Measurements from ENCODE around the gene CD9.
A peak's percentile ranks its signal among the peaks of the same experiment; 100 is the strongest.

The CD9 gene

DNA sequence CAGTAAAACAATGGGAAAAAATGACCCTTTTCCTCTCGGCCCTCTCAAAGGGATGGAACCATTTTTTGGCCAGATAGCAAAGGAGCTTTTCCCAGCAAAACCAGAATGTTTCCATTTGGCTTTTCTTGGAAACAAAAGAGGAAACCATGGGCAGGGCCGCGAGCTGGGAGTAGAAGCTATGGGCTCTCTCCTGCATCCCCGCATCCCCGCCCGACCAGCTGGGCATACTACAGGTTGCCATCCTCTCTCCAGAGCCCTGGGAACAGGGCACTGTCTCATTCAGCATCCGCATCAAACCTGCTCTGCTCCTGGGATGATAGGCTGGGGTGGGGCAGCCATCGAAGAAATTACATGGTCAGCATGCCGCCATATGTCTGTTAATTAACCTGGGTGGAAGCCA lies 20.9 kb downstream of the CD9 start:
- no peak for DNase-seq (ENCODE audit: low read depth)

DNA sequence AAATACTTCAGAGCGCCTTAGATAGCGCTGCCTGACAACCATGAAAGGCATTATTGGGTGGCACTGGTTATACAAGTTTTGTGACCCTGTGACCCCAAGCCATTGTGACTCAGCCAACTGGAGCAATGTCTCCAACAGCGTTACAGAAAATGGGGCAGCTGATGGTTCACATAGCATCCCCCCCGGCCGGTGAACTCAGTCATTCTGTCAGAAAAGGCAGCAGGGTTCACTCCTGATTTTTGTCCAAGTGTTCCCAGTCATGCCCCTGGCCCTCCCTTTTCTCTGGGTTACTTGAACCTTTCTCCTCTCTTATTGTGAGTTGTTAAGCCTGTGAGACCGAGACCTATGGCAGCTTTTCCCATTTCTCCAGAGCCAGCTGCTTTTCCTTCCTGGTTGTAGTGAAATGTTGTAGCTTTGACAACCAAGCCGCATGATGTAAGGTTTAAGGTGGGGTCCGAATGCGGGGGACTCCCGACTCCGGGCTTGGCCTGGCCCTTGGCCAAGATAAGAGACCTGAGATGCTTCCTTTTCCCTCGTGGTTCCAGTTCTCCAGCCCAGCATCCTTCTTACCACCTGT lies 22.0 kb downstream of the CD9 start:
- no peak for DNase-seq (ENCODE audit: low read depth)

DNA sequence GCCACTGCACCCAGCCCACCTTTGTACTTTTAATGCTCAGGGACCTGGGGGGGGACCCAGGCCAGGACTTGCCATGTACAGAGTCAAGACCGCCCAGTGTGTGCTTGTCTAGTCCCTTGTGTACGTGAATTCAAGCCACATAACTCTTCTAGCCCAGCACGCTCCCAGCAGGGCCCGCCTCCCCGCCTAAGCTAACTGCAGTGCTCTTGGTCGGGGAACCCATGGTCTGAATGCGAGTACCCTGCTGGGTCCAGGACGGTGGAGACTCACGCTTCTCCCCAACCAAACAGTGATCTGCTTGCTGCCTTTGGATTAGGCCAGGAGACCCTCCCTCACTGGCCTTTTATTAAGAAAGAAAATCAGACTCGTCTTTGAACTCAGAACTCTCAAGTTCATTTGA lies 23.3 kb downstream of the CD9 start:
- DNase-seq (ENCODE audit: low read depth): no peak

DNA sequence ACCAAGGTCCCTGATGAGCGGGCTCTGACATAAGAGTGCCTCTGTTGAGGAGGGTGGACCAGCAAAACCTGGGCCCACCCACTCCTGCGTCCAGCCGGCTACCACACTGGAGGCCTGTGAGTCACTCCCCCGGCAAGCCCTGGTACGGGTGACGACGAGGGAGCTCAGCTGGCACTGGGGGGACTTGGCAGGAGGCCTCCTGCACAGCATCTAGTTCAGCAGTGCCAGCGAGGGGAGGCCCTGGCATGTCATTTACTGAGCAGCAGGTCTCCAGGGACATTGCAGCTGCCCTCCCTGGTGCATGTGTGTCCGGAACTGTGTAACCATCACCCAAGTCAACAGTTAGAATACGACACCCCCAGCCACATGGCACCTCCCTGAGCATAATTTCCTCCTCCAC lies 24.4 kb downstream of the CD9 start:
- DNase-seq (ENCODE audit: low read depth): no peak

DNA sequence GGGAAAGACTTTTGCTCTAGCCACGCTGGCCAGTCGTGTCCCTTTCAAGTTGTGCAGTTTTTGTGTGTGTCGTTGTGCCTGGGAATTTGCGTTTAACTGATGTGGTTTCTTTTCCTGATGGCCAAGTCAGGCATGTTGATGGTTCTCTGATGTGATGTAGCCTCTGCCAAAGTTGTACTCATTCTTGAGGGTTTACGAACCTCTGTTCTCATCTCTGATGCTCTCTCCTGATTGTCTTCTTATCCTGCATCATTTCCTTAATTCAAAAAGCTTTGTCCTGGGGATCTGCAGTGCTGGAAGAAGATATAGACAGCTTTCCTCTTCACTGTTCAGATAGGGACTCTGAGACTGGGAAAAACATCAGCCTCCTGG lies 25.4 kb downstream of the CD9 start:
- DNase-seq (ENCODE audit: low read depth): no peak

DNA sequence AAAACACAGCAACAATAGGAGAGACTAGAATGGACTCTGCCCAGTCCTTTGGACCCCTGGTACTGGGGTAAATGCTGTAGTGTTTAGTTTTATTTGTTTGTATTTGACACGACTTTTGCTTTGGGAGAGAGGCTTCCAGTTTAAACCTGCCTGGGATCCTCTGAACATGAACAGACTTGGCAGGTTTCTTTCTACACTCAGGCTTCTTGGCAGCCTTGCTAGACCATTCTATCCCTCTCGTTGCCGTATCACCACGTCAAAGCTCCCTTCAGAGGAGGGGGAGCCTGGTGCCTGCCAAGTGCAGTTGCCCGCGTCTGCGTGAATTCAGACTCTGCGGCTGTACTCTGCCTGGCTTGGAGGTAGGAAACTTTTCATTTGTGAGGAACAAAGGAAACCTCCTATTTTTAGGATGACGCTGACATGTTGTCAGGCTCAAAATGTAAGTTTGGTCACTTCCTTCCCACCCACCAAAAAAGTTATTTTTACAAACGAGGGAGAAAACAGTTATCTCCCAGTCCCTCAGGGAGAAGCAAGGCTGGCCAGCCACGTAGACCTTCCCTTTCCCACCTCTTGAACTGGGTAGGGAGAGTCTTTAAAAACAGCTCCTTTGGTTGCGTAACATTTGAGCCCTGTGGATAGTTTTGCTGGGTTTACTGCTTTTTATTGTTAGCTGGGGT lies 25.9 kb downstream of the CD9 start:
- DNase-seq (ENCODE audit: low read depth): no peak

DNA sequence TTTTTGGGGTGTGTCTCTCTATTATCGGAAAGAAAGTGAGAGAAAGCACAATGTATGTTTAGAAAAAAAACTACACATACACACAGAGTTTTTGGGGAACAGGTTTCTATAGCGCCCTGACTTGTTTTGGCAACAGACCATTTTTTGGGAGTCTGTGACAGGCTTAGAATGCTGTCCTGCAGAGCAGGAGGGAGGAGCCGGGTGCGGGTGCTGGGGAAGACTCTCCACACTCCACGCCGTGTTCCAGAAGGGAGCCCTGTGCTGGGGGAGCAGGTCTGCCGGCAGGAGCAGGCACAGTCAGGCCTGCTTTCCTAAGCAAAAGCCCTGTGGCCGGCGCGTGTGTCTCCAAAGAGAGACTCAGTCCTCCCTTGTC lies 26.5 kb downstream of the CD9 start:
- no peak for DNase-seq (ENCODE audit: low read depth)

DNA sequence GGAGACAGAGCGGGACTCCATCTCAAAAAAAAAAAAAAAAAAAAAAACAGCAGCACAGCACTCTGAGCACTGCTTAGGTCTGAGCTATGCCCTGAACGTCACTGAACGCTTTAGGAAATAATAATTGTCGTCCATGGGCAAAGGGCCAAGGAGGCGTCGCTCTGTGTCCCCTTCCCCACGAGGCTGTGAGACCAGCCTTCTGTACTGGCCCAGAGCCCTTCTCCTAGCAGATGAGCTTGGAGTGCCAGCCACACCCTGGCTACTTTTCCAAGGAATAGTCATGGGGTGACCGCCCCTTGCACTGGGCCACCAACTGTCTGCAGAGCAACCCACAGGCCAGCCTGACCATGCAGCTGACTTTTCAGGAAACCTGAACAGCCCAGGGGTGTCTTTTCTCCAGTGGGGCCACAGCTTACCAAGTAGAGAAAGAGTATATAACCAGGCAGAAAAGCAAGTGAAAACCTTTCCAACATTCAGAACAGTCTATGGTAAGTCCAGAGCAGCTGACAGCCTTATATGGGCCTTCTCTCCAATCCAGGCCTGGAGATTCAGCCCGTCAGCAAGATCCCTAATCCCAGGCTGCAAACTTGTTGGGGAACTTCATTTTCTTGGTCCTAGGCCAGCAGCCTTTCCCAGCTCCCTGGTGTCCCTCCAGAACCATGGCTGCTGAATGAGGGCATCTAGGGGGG lies 28.5 kb downstream of the CD9 start:
- DNase-seq (ENCODE audit: low read depth): no peak

DNA sequence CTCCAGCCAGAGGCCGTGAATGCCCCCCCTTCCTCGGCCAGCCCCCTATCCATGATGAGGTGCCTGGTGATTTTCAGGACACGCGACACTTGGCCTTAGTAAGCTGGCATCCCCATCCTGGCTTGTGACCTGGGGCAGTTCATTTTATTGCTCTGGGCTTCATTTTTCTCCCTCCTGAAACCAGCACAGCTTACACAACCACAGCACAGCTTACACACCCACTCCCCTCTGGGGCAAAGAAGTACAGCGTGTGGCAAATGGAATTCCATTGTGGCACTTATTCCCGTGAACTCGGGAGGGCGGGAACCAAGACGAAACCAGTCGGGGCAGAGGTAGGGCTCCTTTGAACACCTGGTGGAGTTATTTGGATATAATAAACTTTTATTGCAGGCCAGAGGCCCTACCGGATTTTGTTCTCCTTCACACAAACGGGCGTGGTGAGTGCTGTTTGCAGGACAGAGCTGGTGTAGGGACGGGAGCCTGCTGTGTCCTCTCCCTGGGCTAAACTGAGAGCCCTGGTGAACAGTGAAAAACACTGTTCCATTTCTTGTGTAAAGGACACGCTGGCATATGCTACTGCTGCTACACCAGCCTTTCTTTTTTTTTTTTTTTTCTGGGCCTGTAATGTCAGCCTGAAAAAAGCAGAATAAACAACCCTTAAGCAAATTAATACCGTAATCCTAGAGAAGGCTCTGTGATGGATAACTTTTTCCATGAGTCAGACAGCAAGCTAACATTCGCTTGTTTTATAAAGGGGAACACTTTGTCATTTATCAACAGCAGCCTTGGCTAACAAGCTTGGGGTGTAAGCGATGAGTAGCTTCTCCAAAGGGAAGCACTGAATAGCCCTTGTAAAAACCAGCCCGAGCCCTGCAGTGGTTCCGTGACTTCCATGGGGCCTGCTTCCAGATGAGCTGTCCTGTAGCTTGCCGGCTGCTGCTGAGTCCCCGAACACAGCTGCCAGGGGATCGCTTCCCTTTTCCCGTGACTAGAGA lies 29.3 kb downstream of the CD9 start:
- DNase-seq (ENCODE audit: low read depth): no peak

DNA sequence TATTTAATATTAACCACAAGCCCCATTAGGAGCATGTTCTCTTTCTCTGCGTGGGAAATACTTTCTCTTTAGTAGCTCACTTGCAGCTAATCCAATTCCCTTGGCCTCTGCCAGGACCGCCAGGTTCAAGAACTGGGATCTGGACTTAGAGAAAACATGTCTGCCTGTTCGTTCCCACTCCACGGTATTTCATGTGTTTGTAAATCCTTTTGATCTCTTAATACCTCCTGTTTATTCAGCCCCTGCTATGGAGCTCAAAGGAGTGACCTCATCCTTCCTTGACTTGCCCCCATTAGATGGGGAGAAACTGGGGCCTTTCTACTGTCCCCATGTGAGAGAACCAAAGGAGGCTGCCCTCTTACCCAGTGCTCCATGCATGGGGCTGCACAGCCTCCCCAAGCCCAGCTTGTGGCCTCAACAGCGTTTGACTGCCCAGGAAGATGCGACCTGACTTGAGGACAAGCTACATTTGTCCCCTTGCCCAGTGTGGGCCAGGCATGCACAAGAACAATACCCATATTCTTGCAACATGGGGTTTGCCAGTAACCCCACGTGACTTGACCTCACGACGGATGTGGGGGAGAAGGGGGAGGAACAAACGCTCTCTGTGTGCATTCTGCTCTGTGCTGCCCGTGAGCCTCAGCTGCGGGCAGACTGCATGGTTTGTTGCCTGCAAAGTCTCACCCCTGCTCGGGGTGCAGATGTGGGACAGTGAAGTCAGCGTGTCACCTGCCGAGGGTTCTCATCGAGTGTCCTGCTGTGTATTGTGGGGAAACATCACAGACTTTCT lies 30.3 kb downstream of the CD9 start:
- DNase-seq (ENCODE audit: low read depth): peak; percentile 2

DNA sequence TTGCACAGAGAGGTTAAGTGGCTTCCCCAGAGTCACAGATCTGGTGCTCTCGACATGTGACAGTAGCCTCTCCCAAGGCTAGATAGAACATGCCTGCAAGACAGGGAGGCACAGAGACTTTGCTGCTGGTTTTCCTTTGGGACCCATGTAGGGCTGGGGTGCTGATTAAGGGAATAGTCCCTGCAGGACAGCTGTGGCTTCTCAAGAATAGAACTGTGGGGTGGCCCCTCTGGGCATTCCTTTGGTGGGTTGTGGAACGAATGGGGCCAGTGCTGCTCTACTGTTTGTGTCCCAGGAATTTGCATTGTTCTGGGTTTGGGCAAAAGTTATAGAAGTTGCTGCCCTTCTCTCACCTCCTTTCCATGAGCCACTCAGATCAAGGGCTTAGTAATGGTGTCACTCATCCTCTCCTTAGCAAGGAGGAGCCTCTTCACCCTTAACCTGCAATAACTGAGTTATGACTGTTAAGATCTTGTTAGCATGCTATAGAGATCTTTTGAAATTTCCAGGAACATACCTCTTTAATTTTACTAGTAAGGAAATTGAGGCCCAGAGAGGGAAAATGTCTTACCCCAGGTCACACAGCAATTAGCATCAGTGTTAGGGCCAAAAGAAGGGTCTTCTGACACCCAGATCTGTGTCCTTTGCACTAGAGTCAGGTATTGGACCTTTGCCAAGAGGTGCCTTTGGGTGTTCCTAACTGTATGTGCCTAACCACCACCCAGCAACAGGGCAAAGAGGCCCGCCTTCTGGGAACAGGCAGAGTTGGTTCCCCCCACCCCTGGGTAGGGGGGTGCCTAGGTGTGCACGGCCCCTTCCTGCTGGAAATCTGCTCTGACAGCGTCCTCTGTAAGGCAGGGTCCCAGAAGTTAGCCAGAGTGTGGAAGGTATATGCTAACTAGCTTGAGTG lies 31.4 kb downstream of the CD9 start:
- DNase-seq (ENCODE audit: low read depth): no peak

DNA sequence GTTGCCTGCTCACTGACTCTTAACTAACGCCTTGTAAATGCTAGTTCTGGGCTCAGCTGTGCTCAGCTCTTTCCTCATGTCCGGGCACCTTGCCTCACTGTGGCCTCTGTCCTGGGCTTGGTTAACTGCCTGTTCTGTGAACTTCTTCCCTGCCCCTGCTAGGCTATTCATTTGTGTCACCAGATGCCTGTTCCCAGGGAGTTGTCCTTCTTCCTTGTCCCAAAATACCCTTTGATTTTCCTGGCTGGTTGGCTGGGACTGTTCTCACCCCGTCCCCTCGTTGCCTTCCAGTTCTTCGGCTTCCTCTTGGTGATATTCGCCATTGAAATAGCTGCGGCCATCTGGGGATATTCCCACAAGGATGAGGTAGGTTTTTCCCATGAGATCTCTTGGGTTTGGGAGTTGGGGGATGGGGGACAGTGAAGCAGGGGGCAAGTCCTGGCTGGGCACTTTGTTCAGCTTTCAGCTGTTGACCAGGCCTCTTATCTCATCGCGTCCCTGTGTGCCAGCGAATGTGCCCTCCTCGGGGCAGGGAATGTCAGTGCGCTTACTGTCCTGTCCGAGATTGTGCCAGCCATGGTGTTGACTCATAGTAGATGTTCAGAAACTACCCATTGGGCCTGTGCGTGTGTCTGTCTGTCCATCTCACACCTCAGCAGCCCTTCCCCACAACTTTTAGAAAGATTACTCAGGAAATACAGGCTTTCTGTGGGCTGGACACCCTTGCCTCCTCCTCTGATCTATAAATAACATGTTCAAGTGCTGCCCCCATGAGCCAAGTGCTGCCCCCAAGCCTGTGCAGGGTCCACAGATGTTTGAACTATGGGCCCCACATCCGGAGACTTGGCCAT lies 33.1 kb downstream of the CD9 start:
- DNase-seq (ENCODE audit: low read depth): no peak

DNA sequence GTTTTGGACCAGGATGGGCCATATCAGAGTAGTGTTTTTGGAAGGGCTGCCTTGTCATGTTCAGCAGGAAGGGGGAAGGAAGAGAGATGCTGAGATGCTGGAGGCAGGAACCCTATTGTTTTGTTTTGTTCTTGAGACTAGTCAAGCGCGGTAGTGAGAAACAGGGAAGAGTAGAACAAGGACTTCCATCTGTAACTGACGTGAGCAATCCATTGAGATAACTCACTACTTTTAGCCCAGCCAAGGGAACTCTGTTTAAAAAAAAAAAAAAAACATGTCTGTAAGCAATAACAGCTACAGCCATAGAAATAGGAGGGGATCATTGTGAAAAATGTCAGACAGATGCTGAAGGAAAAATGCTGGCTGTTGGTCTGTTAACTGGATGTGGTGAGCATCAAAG lies 34.0 kb downstream of the CD9 start:
- no peak for DNase-seq (ENCODE audit: low read depth)

DNA sequence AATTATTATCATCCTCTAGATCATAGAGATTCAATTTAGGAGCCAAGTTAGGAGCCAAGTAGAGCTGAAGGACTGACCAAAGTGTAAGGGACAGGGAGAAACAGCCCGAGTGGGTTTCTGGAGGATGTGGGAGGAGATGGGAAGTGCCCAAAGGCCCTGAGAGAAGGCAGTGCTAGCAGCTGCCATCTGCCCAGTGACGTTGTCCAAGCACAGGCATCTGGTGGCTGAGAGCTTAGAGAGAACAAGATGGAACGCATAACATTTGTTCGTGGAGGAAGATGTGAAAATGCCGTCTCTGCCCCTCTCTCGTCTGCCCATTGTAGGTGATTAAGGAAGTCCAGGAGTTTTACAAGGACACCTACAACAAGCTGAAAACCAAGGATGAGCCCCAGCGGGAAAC lies 34.7 kb downstream of the CD9 start:
- DNase-seq (ENCODE audit: low read depth): no peak

DNA sequence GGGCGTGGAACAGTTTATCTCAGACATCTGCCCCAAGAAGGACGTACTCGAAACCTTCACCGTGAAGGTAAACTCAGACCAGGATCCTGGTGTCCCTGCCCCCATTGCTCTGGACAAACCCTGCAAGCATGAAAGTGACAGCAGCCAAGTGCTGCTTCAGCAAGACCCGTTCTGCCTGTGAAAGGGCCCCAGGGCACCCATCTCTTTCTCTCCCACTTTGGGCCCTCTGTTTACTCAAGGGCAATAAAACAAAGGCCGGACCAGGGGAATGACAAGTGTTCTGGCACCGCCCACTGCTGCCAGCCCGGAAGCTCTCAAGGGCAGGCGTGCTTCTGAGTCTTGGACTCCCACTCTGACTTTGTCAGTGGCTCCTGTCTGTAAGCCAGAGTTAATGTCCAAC lies 35.3 kb downstream of the CD9 start:
- no peak for DNase-seq (ENCODE audit: low read depth)

DNA sequence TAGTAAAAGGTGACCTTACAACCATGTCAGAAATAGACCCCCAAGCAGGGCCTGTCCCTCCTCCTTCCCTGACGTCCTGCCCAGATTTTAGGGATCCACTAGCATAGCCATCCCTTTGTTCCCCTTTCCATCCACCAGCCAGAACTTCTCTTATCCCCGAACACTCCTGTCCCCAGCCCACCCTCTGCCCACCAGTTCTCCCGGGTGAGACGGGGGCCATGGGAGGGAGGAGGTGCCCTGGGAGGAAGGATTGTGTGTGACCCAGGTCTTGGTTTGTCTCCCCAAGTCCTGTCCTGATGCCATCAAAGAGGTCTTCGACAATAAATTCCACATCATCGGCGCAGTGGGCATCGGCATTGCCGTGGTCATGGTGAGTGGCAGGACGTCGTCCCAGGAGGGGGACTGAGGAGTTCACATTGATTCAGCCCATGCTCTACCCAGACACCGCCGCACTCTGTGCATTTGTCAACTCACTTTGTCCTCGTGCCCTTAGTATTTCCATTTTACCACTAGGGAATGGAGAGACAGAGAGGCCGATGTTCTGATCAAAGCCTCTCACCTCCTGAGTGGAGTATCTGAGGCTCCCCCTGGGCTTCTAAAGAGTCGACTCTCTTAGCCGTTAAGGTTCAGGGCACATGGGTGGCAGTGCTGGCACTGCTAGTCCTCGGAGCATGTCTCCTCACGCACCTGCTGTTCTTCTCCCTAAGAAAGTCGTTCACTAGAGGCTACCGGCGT lies 35.9 kb downstream of the CD9 start:
- DNase-seq (ENCODE audit: low read depth): no peak

DNA sequence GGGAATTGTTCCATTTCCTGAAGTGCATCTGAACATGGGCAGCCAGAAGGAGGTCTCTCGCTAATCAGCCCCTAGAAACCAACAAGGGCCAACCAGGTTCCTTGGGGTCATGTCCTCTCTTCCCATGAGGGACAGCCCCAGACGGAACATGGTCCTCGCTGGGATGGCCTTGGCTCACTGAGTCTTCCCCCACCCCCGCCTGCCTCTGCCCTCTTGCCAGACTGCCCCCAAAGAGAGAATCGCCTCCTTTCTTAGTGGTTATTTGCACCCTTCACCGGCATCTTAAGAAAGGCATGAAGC lies 36.4 kb downstream of the CD9 start:
- no peak for DNase-seq (ENCODE audit: low read depth)

DNA sequence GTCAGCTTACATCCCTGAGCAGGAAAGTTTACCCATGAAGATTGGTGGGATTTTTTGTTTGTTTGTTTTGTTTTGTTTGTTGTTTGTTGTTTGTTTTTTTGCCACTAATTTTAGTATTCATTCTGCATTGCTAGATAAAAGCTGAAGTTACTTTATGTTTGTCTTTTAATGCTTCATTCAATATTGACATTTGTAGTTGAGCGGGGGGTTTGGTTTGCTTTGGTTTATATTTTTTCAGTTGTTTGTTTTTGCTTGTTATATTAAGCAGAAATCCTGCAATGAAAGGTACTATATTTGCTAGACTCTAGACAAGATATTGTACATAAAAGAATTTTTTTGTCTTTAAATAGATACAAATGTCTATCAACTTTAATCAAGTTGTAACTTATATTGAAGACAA lies 37.6 kb downstream of the CD9 start:
- DNase-seq (ENCODE audit: low read depth): no peak

DNA sequence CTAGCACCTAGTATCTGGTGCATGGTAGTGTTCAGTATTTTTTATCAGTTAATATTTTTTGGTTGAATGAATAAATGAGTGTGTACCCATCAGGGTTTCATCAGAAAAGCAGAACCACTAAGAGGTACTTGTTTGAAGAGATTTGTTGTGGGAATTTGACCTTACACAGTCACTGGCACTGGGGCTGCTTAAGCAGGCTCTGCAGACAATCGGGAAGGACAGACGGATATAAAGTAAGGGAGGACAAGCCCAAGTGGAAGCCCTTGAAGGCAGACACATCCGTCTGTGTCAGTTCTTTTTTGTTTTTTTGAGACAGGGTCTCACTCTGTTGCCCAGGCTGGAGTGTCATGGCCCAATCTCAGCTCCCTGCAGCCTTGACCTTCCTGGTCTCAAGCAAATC lies 38.7 kb downstream of the CD9 start:
- DNase-seq (ENCODE audit: low read depth): no peak

All from stimulated activated CD8-positive, alpha-beta memory T cell treated with anti-CD3 and anti-CD28 coated beads, Interleukin-15, amount 100 ng/mL, for 24 hours (primary cell).